ENCODE results near the gene HIPK2.

HIPK2 gene

GRCh38 chr7:139640681-139641080 is 137.1 kb downstream of the HIPK2 start:
- H4K20me1 ChIP-seq (ENCODE audit: insufficient read depth, low read length) = peaks cover 3% of the 10 kb centered on the region; the same call in 1 of the 2 replicates
- no peaks in the 10 kb centered on the region for H3K36me3 ChIP-seq (ENCODE audit: insufficient read depth, low read length)
- ATAC-seq (ENCODE audit: insufficient read depth, low read depth) (no peak), DNase-seq (no peak)
- TF ChIP-seq, protein P1, sequence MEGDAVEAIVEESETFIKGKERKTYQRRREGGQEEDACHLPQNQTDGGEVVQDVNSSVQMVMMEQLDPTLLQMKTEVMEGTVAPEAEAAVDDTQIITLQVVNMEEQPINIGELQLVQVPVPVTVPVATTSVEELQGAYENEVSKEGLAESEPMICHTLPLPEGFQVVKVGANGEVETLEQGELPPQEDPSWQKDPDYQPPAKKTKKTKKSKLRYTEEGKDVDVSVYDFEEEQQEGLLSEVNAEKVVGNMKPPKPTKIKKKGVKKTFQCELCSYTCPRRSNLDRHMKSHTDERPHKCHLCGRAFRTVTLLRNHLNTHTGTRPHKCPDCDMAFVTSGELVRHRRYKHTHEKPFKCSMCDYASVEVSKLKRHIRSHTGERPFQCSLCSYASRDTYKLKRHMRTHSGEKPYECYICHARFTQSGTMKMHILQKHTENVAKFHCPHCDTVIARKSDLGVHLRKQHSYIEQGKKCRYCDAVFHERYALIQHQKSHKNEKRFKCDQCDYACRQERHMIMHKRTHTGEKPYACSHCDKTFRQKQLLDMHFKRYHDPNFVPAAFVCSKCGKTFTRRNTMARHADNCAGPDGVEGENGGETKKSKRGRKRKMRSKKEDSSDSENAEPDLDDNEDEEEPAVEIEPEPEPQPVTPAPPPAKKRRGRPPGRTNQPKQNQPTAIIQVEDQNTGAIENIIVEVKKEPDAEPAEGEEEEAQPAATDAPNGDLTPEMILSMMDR (IDR thresholded peaks at IDR 0.05; ENCODE audit: borderline replicate concordance, extremely low read depth, low read length, poor library complexity, severe bottlenecking) = no peak
- TF ChIP-seq EZH2 (IDR thresholded peaks at IDR 0.05; ENCODE audit: borderline replicate concordance, low read depth, low read length, severe bottlenecking) = no peak
- H3K79me2 ChIP-seq (ENCODE audit: insufficient read depth, low read length) = no peaks in the 10 kb centered on the region
- H3K27ac ChIP-seq (ENCODE audit: low read length) = no peak overlapping the region
- H3K4me1 ChIP-seq (ENCODE audit: insufficient read depth, low read length) = peaks cover 17% of the 10 kb centered on the region
- no peaks in the 10 kb centered on the region for H3K9me3 ChIP-seq (ENCODE audit: insufficient read depth, low read length, severe bottlenecking)
- H3K4me2 ChIP-seq (ENCODE audit: insufficient read depth, low read length) = no peak overlapping the region
- no peaks in the 10 kb centered on the region for H3K27me3 ChIP-seq (ENCODE audit: insufficient read depth, low read length, poor library complexity)
- no peak overlapping the region for H2AFZ ChIP-seq (ENCODE audit: low read depth, low read length)
- no peak overlapping the region for H3K4me3 ChIP-seq (ENCODE audit: low read depth in 1 of 2, low read length in 2 of 2)
- no peak overlapping the region for H3K9ac ChIP-seq (ENCODE audit: low read depth, low read length)

DNA sequence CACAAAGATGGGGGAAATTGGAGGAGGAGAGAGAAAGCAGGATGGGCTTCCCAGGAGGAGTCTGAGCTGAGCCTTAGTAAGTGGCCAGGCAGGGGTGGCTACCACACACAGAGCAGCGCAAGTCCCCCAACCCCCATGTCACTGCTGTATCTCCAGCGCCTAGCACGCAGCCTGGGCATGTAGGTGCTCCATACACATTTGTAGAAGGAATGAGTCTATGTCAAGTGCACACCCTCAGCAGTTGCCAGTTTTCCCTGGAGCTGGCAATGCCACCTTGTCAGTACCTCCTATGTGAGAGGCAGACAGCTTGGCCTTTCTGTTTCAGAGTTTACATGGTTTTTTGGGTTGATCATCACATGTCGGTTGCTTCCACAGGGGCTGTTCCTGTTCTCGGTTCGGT is 138.2 kb downstream of the HIPK2 start:
- Histone ChIP-seq H3K9me3 (ENCODE audit: insufficient read depth, low read length, severe bottlenecking) (no peaks in the 10 kb centered on the region), H3K79me2 (ENCODE audit: insufficient read depth, low read length) (no peaks in the 10 kb centered on the region), H3K4me3 (ENCODE audit: low read depth in 1 of 2, low read length in 2 of 2) (no peak overlapping the region), H3K27me3 (ENCODE audit: insufficient read depth, low read length, poor library complexity) (no peaks in the 10 kb centered on the region), H3K4me2 (ENCODE audit: insufficient read depth, low read length) (no peak overlapping the region), H3K27ac (ENCODE audit: low read length) (no peak overlapping the region), H3K4me1 (ENCODE audit: insufficient read depth, low read length) (peaks cover 28% of the 10 kb centered on the region), H3K9ac (ENCODE audit: low read depth, low read length) (no peak overlapping the region), H3K36me3 (ENCODE audit: insufficient read depth, low read length) (no peaks in the 10 kb centered on the region), H2AFZ (ENCODE audit: low read depth, low read length) (no peak overlapping the region), H4K20me1 (ENCODE audit: insufficient read depth, low read length) (no peaks in the 10 kb centered on the region)
- DNase-seq (no peak), ATAC-seq (ENCODE audit: insufficient read depth, low read depth) (no peak)
- TF ChIP-seq, protein P1 (IDR thresholded peaks at IDR 0.05; ENCODE audit: borderline replicate concordance, extremely low read depth, low read length, poor library complexity, severe bottlenecking) = no peak
- no peak for TF ChIP-seq EZH2 (IDR thresholded peaks at IDR 0.05; ENCODE audit: borderline replicate concordance, low read depth, low read length, severe bottlenecking)

GRCh38 chr7:139635526-139636302 is 142.1 kb downstream of the HIPK2 start:
- TF ChIP-seq, protein P1 (IDR thresholded peaks at IDR 0.05; ENCODE audit: borderline replicate concordance, extremely low read depth, low read length, poor library complexity, severe bottlenecking) = no peak
- TF ChIP-seq EZH2 (IDR thresholded peaks at IDR 0.05; ENCODE audit: borderline replicate concordance, low read depth, low read length, severe bottlenecking) = no peak
- peaks cover 32% of the 10 kb centered on the region for H3K4me1 ChIP-seq (ENCODE audit: insufficient read depth, low read length)
- peak overlapping the region; percentile 37; the same call in 1 of the 2 replicates for H2AFZ ChIP-seq (ENCODE audit: low read depth, low read length)
- H4K20me1 ChIP-seq (ENCODE audit: insufficient read depth, low read length) = no peaks in the 10 kb centered on the region
- no peaks in the 10 kb centered on the region for H3K9me3 ChIP-seq (ENCODE audit: insufficient read depth, low read length, severe bottlenecking)
- H3K79me2 ChIP-seq (ENCODE audit: insufficient read depth, low read length) = no peaks in the 10 kb centered on the region
- peaks cover 8% of the 10 kb centered on the region for H3K36me3 ChIP-seq (ENCODE audit: insufficient read depth, low read length)
- H3K9ac ChIP-seq (ENCODE audit: low read depth, low read length) = peak overlapping the region; percentile 22; the same call in 1 of the 2 replicates
- DNase-seq (peak; percentile 69), ATAC-seq (ENCODE audit: insufficient read depth, low read depth) (peak; percentile 85)
- no peak overlapping the region for H3K4me3 ChIP-seq (ENCODE audit: low read depth in 1 of 2, low read length in 2 of 2)
- 0 out of 2 replicates have a peak overlapping the region, but pooled peaks have one; percentile 10 for H3K4me2 ChIP-seq (ENCODE audit: insufficient read depth, low read length)
- H3K27me3 ChIP-seq (ENCODE audit: insufficient read depth, low read length, poor library complexity) = no peaks in the 10 kb centered on the region
- peak overlapping the region; percentile 71 for H3K27ac ChIP-seq (ENCODE audit: low read length)

All from DND-41 (cell line).